HepG2 (cell line): Measurements from ENCODE around the gene MKNK1. TPM values are rescaled to one million over a fixed set of nuclear protein-coding genes. Genes with fewer than 3 reads are reported as not detected.

ENCODE experiments used
- ATAC-seq: fragments of 200-7000 bp; cut with Tn5 transposase; 3 replicates; pipeline ENCODE4 v1.9.1; 2020; ENCODE audit warnings: mild to moderate bottlenecking, moderate library complexity
- BruUV-seq: library from RNA; stranded (reverse); fragments of 400-500 nt; replicated peaks from 2 replicates; lab custom pipeline; 2021; lab: Mats Ljungman, UMichigan
- CTCF ChIA-PET: fragments of 300-600 bp; formaldehyde crosslinking; extraction: SDS; loops from one replicate; lab custom pipeline; 2021; ENCODE audit warnings: low total read pairs, inconsistent platforms, low intra/inter-chr PET ratio; lab: Yijun Ruan, JAX
- POLR2A ChIA-PET: fragments of 350-600 bp; sonication (Branson Sonifier 250); formaldehyde crosslinking; loops from one replicate; lab custom pipeline; 2020; ENCODE audit warnings: antibody characterized with exemption, inconsistent platforms; lab: Yijun Ruan, JAX
- DNase-seq: peaks from one replicate; pipeline ENCODE4 v3.0.0-alpha.2; 2015; ENCODE audit warnings: low spot score
- FAIRE-seq: peaks from 3 replicates; lab custom pipeline; 2011; peaks lifted over from hg19 to GRCh38; lab: Jason Lieb, UNC
- H2AFZ ChIP-seq: one replicate; pipeline ENCODE4 v1.6.1; 2011; ENCODE audit warnings: low read length, inconsistent platforms
- H3K27ac ChIP-seq: fragments of 300-600 bp; 3 replicates; pipeline ENCODE4 v1.8.0; 2011; ENCODE audit warnings: mixed run types, mild to moderate bottlenecking, mixed read lengths, low read length, inconsistent platforms; ENCODE audit not compliant: insufficient read depth; ENCODE audit errors: extremely low read length
- H3K27me3 ChIP-seq, 2 experiments: fragments of 200-600 bp in 1 of 2; 2 replicates in 1 of 2; 3 replicates in 1 of 2; pipeline versions ENCODE4 v1.6.0 to v1.8.0; 2011; ENCODE audit warnings: low read length in 2 of 2, mild to moderate bottlenecking in 2 of 2, moderate library complexity in 2 of 2, inconsistent platforms in 1 of 2; ENCODE audit not compliant: insufficient read depth in 2 of 2, control insufficient read depth in 1 of 2
- H3K36me3 ChIP-seq, 2 experiments: fragments of 200-600 bp in 1 of 2; replicated peaks in 1 of 2; 2 replicates in 1 of 2; 3 replicates in 1 of 2; pipeline versions ENCODE4 v1.5.1 to v1.8.0; 2011; ENCODE audit warnings: low read length in 2 of 2, inconsistent platforms in 1 of 2; ENCODE audit not compliant: insufficient read depth in 2 of 2, control insufficient read depth in 1 of 2
- H3K4me1 ChIP-seq: 2 replicates; pipeline ENCODE4 v1.5.1; 2012; ENCODE audit warnings: low read length, inconsistent platforms; ENCODE audit not compliant: insufficient read depth
- H3K4me2 ChIP-seq: 2 replicates; pipeline ENCODE4 v1.6.0; 2011; ENCODE audit warnings: low read depth, low read length, inconsistent platforms
- H3K4me3 ChIP-seq, 3 experiments: fragments of 200-600 bp in 1 of 3; sonication (generic), shearing (Covaris generic) in 1 of 3; replicated peaks in 1 of 3; 2 replicates each; pipeline ENCODE4 v1.5.1; 2011 to 2016; ENCODE audit warnings: low read length in 3 of 3, inconsistent platforms in 2 of 3, low read depth in 2 of 3, mild to moderate bottlenecking in 2 of 3, control low read depth in 1 of 3, mixed read lengths in 1 of 3; ENCODE audit not compliant: insufficient read depth in 1 of 3
- H3K79me2 ChIP-seq: one replicate; pipeline ENCODE4 v1.6.1; 2011; ENCODE audit warnings: low read length, inconsistent platforms; ENCODE audit not compliant: insufficient read depth
- H3K9ac ChIP-seq: 2 replicates; pipeline ENCODE4 v1.6.0; 2011; ENCODE audit warnings: mild to moderate bottlenecking, low read depth, low read length, inconsistent platforms; ENCODE audit not compliant: insufficient read depth
- H3K9me3 ChIP-seq: 2 replicates; pipeline ENCODE4 v1.5.1; 2012; ENCODE audit warnings: mild to moderate bottlenecking, low read length
- H4K20me1 ChIP-seq: 2 replicates; pipeline ENCODE4 v1.6.0; 2011; ENCODE audit warnings: inconsistent platforms, mild to moderate bottlenecking, low read length, moderate library complexity; ENCODE audit not compliant: insufficient read depth
- AGO2 ChIP-seq: fragments of 200-400 bp; formaldehyde crosslinking; optimal IDR thresholded peaks from 2 replicates; pipeline ENCODE3; 2017; ENCODE audit warnings: mild to moderate bottlenecking, low read depth, low read length, moderate library complexity
- HOXA5 ChIP-seq: sonication (generic); formaldehyde crosslinking; IDR thresholded peaks from 2 replicates; pipeline ENCODE4 v1.4.0; 2020; ENCODE audit warnings: missing genetic modification reagents
- SALL1 ChIP-seq: sonication (generic); formaldehyde crosslinking; IDR thresholded peaks from 2 replicates; pipeline ENCODE4 v1.8.0; 2022; ENCODE audit warnings: mild to moderate bottlenecking, missing genetic modification reagents
- ZNF724P ChIP-seq: sonication (generic); formaldehyde crosslinking; IDR thresholded peaks from 2 replicates; pipeline ENCODE4 v1.8.0; 2022; ENCODE audit warnings: missing genetic modification reagents, borderline replicate concordance
- ZNF788 ChIP-seq: sonication (generic); formaldehyde crosslinking; IDR thresholded peaks from 2 replicates; pipeline ENCODE4 v1.5.0; 2020; ENCODE audit warnings: mild to moderate bottlenecking, missing genetic modification reagents, borderline replicate concordance
- WGBS: methylation state at CpG from one replicate; pipeline ENCODE4 v1.1.6; 2017; ENCODE audit warnings: low lambda C conversion rate; 5-methylcytosine and 5-hydroxymethylcytosine counted together
- in situ Hi-C: cut with HindIII; loops from 2 replicates; pipeline ENCODE4 v1.10.0; 2017; ENCODE audit warnings: low pct_unique_long_range_greater_than_20kb; ENCODE audit not compliant: extremely low pct_ligation_motif_present
- intact Hi-C: fragments of 100-400 bp; cut with micrococcal nuclease; formaldehyde crosslinking; loops from one replicate; pipeline ENCODE4 v1.10.0; 2022; ENCODE audit not compliant: unreplicated experiment
- polyA plus RNA-seq, 8 experiments: library from polyadenylated mRNA; depleted of rRNA in 3 of 8; stranded (reverse) in 7 of 8; unstranded in 1 of 8; fragments of >200 nt; fragmentation: Illumina TruSeq in 4 of 8; extraction: Trizol in 4 of 8; gene quantifications; 2 replicates each; pipeline versions ENCODE4 v1.2.1 to v1.2.3, GENCODE V29; 2011 to 2016; ENCODE audit warnings: low read depth in 4 of 8, missing spikeins in 1 of 8, mixed read lengths in 1 of 8; ENCODE audit not compliant: insufficient read depth in 1 of 8
- total RNA-seq, 5 experiments: library from RNA; depleted of rRNA; stranded (reverse); fragments of >200 nt; fragmentation: Illumina TruSeq; extraction: Trizol; gene quantifications; 2 replicates each; pipeline ENCODE4 v1.2.3, GENCODE V29; 2016; ENCODE audit warnings: low read depth in 1 of 5
- TF ChIP-seq, protein P1 (sequence below): IDR thresholded peaks from 2 replicates; pipeline ENCODE4 v1.6.1; 2012; ENCODE audit warnings: low read depth, low read length, improper control_type of control experiment

MKNK1 gene
- total and polyA plus RNA-seq, 2 of the 13 experiments (the other 11 are each of a cell fraction or from before 2014, with no cell fraction given) = 18.5 to 24.1 TPM

DNA sequence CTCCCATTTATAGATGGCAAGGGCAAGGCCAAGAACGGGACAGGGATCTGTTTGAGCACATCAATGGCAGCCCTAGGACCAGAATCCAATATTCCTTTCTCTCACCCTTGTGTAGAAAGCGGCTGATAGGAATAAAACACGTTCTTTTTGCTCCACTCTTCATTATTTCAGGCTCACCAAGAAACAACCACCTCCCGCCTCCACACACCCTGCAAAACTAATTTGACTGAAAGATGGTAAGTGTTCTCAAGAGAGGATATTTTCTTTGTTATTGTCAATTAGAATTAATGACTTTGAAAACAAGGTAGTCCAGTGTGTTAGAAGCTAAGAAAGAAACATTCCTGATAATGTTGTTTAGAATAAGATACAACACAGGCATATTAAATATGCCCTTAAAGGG, 40.7 kb downstream of the MKNK1 start (continued):
- TF ChIP-seq, protein P1, sequence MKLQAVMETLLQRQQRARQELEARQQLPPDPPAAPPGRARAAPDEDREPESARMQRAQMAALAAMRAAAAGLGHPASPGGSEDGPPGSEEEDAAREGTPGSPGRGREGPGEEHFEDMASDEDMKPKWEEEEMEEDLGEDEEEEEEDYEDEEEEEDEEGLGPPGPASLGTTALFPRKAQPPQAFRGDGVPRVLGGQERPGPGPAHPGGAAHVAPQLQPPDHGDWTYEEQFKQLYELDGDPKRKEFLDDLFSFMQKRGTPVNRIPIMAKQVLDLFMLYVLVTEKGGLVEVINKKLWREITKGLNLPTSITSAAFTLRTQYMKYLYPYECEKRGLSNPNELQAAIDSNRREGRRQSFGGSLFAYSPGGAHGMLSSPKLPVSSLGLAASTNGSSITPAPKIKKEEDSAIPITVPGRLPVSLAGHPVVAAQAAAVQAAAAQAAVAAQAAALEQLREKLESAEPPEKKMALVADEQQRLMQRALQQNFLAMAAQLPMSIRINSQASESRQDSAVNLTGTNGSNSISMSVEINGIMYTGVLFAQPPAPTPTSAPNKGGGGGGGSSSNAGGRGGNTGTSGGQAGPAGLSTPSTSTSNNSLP = no peak
- TF ChIP-seq ZNF788 (CRISPR knock-in tag) (no peak), SALL1 (no peak), ZNF724P (CRISPR knock-in tag) (no peak)

- no TSS peak for BruUV-seq
- Histone ChIP-seq H3K79me2 (no peaks in the 10 kb centered on the region), H3K4me3 (no peak overlapping the region), H3K4me2 (no peak overlapping the region), H3K9me3 (no peaks in the 10 kb centered on the region), H3K27ac (no peak overlapping the region), H4K20me1 (no peaks in the 10 kb centered on the region), H2AFZ (no peak overlapping the region), H3K27me3 (no peaks in the 10 kb centered on the region; a peak in 1 of 5 replicates), H3K9ac (no peak overlapping the region), H3K36me3 (peaks cover 8 to 21% of the 10 kb centered on the region in 2 experiments; a peak in 3 of 5 replicates), H3K4me1 (no peaks in the 10 kb centered on the region)
- ChIA-PET CTCF (no interaction called here), POLR2A (no interaction called here)
- 99% methylated on average over 15 of the region's 15 CpGs for WGBS
- DNase-seq = no peak
- intact Hi-C loops (no loop called here), in situ Hi-C loops (no loop called here)
- TF ChIP-seq HOXA5 (no peak), AGO2 (peak; percentile 26)
- no peak for ATAC-seq
- FAIRE-seq = no peak
Measured at GRCh38 chr1:46562498-46562897, 41.6 kb downstream of the MKNK1 start.
